Muscle layer of colon (tissue), 2 donors: ENCODE data around the gene DCT.

ENCODE experiments used
- H3K27ac ChIP-seq: one replicate; pipeline ENCODE4 v1.7.0; 2013; ENCODE audit warnings: low read depth, mild to moderate bottlenecking, low read length, moderate library complexity
- H3K27me3 ChIP-seq, 2 donors: one replicate each; pipeline ENCODE4 v1.7.0; 2013; ENCODE audit warnings: low read length in 2 of 2, mild to moderate bottlenecking in 2 of 2; ENCODE audit not compliant: insufficient read depth in 2 of 2, control insufficient read depth in 1 of 2
- H3K36me3 ChIP-seq: one replicate; pipeline ENCODE4 v1.7.0; 2013; ENCODE audit warnings: mild to moderate bottlenecking, low read length; ENCODE audit not compliant: insufficient read depth
- H3K4me1 ChIP-seq: one replicate; pipeline ENCODE4 v1.7.0; 2013; ENCODE audit warnings: mild to moderate bottlenecking, low read length; ENCODE audit not compliant: insufficient read depth
- H3K4me3 ChIP-seq, 2 donors: one replicate each; pipeline ENCODE4 v1.7.0; 2013; ENCODE audit warnings: low read length in 2 of 2, low read depth in 1 of 2, mild to moderate bottlenecking in 1 of 2, moderate library complexity in 1 of 2
- H3K9ac ChIP-seq: one replicate; pipeline ENCODE4 v1.7.0; 2013; ENCODE audit warnings: low read length
- H3K9me3 ChIP-seq: one replicate; pipeline ENCODE4 v1.7.0; 2013; ENCODE audit warnings: mild to moderate bottlenecking, low read length
- donor health status: abdominal sarcoma.
- donor health status: Adenocarcinoma of cecum.

The DCT gene

DNA sequence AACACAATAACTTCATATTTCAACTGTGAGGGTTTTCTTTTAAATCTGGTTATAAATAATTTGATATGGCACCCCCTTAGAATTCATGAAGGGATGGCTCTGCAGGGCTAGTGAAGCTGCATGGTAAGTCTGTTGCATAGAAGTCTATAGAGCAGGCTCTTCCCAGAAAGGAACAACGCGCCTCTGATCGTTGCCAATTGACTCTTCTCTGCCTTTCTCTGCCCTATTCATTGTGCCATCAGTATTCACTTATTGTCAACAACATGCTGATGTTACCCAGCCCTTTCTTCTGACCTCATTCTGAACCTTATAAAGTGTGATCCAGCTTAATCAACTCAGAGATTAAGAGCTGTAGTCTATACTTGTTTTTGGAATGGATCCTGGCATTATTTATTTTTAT, 16.3 kb upstream of the DCT start:
- Histone ChIP-seq H3K4me3 (no peak overlapping the region), H3K4me1 (no peaks in the 10 kb centered on the region), H3K27ac (no peak overlapping the region), H3K36me3 (no peaks in the 10 kb centered on the region), H3K9me3 (no peaks in the 10 kb centered on the region), H3K27me3 (no peaks in the 10 kb centered on the region), H3K9ac (no peak overlapping the region)

DNA sequence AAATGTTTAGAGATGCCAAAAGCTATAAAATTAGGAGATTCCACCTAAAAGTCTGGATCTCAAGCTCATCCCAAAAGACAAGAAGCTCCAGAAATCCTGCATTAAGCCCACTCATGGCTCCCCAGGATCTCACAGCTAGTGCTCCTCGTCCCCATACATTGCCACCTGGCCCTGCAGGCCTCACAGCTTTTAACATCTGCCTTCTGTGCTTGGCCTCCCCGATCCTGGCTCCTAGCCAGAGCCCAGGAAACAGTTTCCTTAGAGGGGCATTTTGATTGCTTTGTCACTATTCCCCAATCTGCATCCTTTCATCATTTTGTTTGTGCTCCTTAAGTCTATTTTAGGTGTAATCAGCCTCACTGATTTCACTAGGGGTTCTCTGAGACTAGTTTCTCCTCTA, 14.5 kb upstream of the DCT start:
- H3K4me1 ChIP-seq = no peaks in the 10 kb centered on the region
- no peak overlapping the region for H3K9ac ChIP-seq
- no peak overlapping the region for H3K4me3 ChIP-seq
- H3K36me3 ChIP-seq = no peaks in the 10 kb centered on the region
- no peak overlapping the region for H3K27ac ChIP-seq
- no peaks in the 10 kb centered on the region for H3K27me3 ChIP-seq
- no peaks in the 10 kb centered on the region for H3K9me3 ChIP-seq

DNA sequence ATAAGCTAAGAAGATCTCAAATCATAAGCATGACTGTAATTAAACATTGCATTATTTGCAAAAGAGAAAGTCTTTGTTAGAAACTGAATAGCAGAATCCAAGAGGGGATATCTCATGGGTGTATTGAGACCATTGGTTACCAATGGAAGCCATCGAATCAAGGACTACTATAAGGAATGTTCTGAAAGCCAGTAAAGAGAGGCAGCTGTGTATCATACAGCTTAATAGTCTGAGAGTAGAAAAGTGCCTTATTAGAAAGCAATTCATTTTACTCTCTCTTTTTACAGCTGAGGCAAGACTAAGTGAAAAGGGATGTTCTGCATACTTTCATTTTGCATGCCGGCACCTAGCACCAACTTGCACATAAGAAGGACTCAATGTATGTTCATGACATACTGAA, 7.6 kb upstream of the DCT start:
- no peaks in the 10 kb centered on the region for H3K4me1 ChIP-seq
- H3K27ac ChIP-seq = no peak overlapping the region

DNA sequence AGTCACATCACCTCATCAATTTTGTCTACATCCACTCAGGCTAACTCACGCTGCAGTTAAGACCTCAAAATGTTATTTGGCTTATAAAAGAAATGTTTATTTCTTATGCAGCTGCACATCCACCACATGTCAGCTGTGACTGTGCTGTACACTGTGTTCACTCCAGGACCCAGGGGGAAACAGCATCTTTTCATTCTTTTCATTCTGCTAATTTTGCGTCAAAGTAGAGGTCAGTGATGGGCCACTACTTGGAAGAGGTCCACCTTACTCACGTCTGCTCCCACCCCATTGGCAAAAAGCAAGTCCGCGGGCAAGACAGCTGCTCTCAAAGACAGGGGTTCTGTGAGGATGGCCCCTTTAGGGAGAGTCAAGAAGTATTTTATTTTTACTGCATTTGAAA, 4.5 kb upstream of the DCT start:
- no peaks in the 10 kb centered on the region for H3K9me3 ChIP-seq
- H3K4me1 ChIP-seq = no peaks in the 10 kb centered on the region
- H3K36me3 ChIP-seq = no peaks in the 10 kb centered on the region
- no peak overlapping the region for H3K4me3 ChIP-seq
- H3K27me3 ChIP-seq = no peaks in the 10 kb centered on the region
- H3K9ac ChIP-seq = no peak overlapping the region
- no peak overlapping the region for H3K27ac ChIP-seq

More for the DNA sequence above, 7.6 kb upstream of the DCT start:
- Histone ChIP-seq H3K27me3 (no peaks in the 10 kb centered on the region), H3K36me3 (no peaks in the 10 kb centered on the region), H3K9me3 (no peaks in the 10 kb centered on the region), H3K4me3 (no peak overlapping the region), H3K9ac (no peak overlapping the region)

DNA sequence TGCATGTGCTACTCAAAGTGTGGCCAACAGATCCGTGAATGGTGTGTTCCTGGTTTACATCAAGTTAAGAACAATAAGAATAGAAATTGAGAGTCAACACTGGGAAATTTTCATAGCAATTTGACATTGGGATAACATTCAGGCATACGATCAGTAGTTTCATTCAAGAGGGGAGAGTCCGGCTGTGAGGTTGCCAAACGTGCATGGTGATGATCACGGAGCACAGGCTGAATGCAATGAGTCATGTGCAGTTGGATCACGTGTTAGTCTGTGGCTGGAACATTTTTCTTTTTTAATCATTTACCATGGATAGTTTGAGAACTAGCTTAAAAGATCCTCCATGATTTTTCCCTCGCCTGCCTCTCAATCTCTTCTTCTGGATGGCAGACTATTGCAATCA, 2.5 kb upstream of the DCT start:
- Histone ChIP-seq H3K4me1 (no peaks in the 10 kb centered on the region), H3K4me3 (no peak overlapping the region), H3K9ac (no peak overlapping the region), H3K9me3 (no peaks in the 10 kb centered on the region), H3K36me3 (no peaks in the 10 kb centered on the region), H3K27ac (no peak overlapping the region), H3K27me3 (no peaks in the 10 kb centered on the region)

GRCh38 chr13:94480672-94481145, 1.2 kb upstream of the DCT start:
- H3K4me3 ChIP-seq = no peak overlapping the region
- H3K27ac ChIP-seq = no peak overlapping the region
- H3K4me1 ChIP-seq = no peaks in the 10 kb centered on the region
- no peaks in the 10 kb centered on the region for H3K36me3 ChIP-seq
- H3K9ac ChIP-seq = no peak overlapping the region
- H3K9me3 ChIP-seq = no peaks in the 10 kb centered on the region
- H3K27me3 ChIP-seq = no peaks in the 10 kb centered on the region

- no peaks in the 10 kb centered on the region for H3K9me3 ChIP-seq
- no peak overlapping the region for H3K4me3 ChIP-seq
- no peaks in the 10 kb centered on the region for H3K27me3 ChIP-seq
- H3K4me1 ChIP-seq = no peaks in the 10 kb centered on the region
- no peak overlapping the region for H3K9ac ChIP-seq
- no peak overlapping the region for H3K27ac ChIP-seq
- H3K36me3 ChIP-seq = no peaks in the 10 kb centered on the region
Measured at GRCh38 chr13:94478913-94479312, 569 bp downstream of the DCT start.

DNA sequence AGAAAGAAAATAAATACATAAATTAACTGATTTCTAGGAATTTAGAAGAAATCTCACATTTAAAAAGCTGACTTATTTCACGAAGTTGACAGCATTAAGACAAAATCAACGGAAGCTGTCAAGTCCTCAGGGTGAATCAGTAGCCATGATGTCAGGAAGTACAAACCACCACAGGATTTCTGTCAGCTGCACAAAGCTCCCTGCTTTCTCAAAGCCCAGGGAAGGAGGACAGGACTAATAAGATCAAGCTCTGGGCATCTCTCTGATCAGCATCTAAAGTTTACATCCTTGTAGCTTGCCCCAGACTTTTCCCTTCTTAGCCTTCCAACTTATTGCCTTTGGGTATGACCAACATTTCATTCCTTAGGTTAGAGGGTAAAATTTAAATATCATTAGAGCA, 9.4 kb downstream of the DCT start:
- Histone ChIP-seq H3K27ac (no peak overlapping the region), H3K9me3 (no peaks in the 10 kb centered on the region), H3K27me3 (no peaks in the 10 kb centered on the region), H3K36me3 (no peaks in the 10 kb centered on the region), H3K4me1 (no peaks in the 10 kb centered on the region), H3K9ac (no peak overlapping the region), H3K4me3 (no peak overlapping the region)

DNA sequence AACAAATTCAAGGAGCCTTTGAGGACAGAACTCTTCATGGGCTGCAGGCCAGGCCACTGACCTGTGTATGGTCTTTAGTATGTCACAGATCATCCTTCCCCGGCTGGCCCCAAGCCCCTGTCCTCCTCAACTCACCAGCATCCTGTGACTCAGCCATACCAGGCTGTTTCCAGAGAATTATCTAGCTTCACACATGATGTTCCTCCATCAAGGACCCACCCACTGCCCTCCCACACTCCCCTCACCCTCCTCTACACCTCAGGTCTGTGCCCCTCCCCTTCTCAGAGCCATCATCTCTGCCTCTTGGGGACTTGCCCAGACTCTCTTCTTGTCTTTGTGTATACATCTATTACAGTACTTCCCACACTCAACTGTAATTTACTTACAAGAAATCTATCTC, 14.7 kb downstream of the DCT start:
- no peak overlapping the region for H3K4me3 ChIP-seq
- no peaks in the 10 kb centered on the region for H3K36me3 ChIP-seq
- no peaks in the 10 kb centered on the region for H3K9me3 ChIP-seq
- H3K27me3 ChIP-seq = no peaks in the 10 kb centered on the region
- no peaks in the 10 kb centered on the region for H3K4me1 ChIP-seq
- no peak overlapping the region for H3K9ac ChIP-seq
- H3K27ac ChIP-seq = no peak overlapping the region

DNA sequence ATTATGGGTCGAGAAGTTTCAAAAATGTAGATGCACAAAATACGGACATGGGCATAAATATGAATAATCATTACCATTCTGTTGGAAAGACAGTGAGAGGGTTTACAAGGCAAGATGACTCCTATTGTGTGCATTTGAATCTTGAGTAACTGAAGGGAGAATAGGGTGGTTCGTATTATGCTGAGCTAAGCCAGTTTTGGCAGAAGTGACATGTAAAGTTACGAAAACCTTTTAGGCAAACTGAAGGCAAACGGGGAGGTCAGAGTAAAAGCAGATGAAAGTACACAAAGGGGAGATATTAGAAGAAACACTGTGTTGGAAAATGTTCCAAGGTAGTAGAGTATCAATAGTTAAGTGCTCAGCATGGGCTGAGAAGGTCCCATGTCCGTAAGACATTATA, 16.8 kb downstream of the DCT start:
- no peaks in the 10 kb centered on the region for H3K36me3 ChIP-seq
- no peak overlapping the region for H3K9ac ChIP-seq
- no peaks in the 10 kb centered on the region for H3K27me3 ChIP-seq
- no peak overlapping the region for H3K4me3 ChIP-seq
- no peak overlapping the region for H3K27ac ChIP-seq
- H3K4me1 ChIP-seq = no peaks in the 10 kb centered on the region
- H3K9me3 ChIP-seq = no peaks in the 10 kb centered on the region

- no peak overlapping the region for H3K27ac ChIP-seq
- H3K9me3 ChIP-seq = no peaks in the 10 kb centered on the region
- no peaks in the 10 kb centered on the region for H3K27me3 ChIP-seq
- no peak overlapping the region for H3K9ac ChIP-seq
- H3K36me3 ChIP-seq = no peaks in the 10 kb centered on the region
- no peak overlapping the region for H3K4me3 ChIP-seq
- no peaks in the 10 kb centered on the region for H3K4me1 ChIP-seq
Measured at GRCh38 chr13:94459116-94459515, 20.4 kb downstream of the DCT start.

GRCh38 chr13:94455414-94455813, 24.1 kb downstream of the DCT start:
- Histone ChIP-seq H3K9me3 (no peaks in the 10 kb centered on the region), H3K4me3 (no peak overlapping the region), H3K9ac (no peak overlapping the region), H3K27me3 (no peaks in the 10 kb centered on the region), H3K36me3 (no peaks in the 10 kb centered on the region), H3K4me1 (no peaks in the 10 kb centered on the region), H3K27ac (no peak overlapping the region)
